ENCODE data around the gene MRPL48. TPM values are rescaled to one million over a fixed set of nuclear protein-coding genes. Genes with fewer than 3 reads are reported as not detected.

The MRPL48 gene
- total RNA-seq, 2 donors from 2014 or later: 36.4 to 55.3 TPM

GRCh38 chr11:73912026-73912425, 124.4 kb downstream of the MRPL48 start:
- H3K4me1 Mint-ChIP-seq: no peaks in the 10 kb centered on the region
- Histone ChIP-seq H3K27me3 (ENCODE audit: control insufficient read depth, insufficient read depth, low read length, poor library complexity, severe bottlenecking) (no peaks in the 10 kb centered on the region), H3K27ac (ENCODE audit: low read depth, low read length) (no peak overlapping the region), H3K36me3 (ENCODE audit: control insufficient read depth, insufficient read depth, low read length) (peaks cover 42% of the 10 kb centered on the region), H3K4me1 (ENCODE audit: control insufficient read depth, insufficient read depth, low read length) (no peaks in the 10 kb centered on the region), H3K9me3 (ENCODE audit: control insufficient read depth, low read length) (no peaks in the 10 kb centered on the region), H3K9ac (ENCODE audit: extremely low read depth, low read length, poor library complexity, severe bottlenecking) (no peak overlapping the region), H3K4me3 (ENCODE audit: low read length) (no peak overlapping the region)
- no peak overlapping the region for H3K27ac Mint-ChIP-seq
- DNase-seq: no peak
- 88 to 92% methylated on average over 2 of the region's 2 CpGs for WGBS, 2 experiments (ENCODE audit: insufficient coverage in 1 of 2, insufficient read length in 1 of 2)
- TF ChIP-seq CTCF (conservative IDR thresholded peaks at IDR 0.05): no peak
- H3K36me3 Mint-ChIP-seq (ENCODE audit: low read depth): peaks cover 36% of the 10 kb centered on the region
- no peak overlapping the region for H3K4me3 Mint-ChIP-seq
- no peaks in the 10 kb centered on the region for H3K27me3 Mint-ChIP-seq (ENCODE audit: insufficient read depth)
- H3K9me3 Mint-ChIP-seq: no peaks in the 10 kb centered on the region

GRCh38 chr11:73913472-73913871, 125.8 kb downstream of the MRPL48 start:
- H3K4me1 Mint-ChIP-seq: no peaks in the 10 kb centered on the region
- DNase-seq: no peak
- no peak overlapping the region for H3K4me3 Mint-ChIP-seq
- no peaks in the 10 kb centered on the region for H3K27me3 Mint-ChIP-seq (ENCODE audit: insufficient read depth)
- no peak overlapping the region for H3K27ac ChIP-seq (ENCODE audit: low read depth, low read length)
- H3K36me3 ChIP-seq (ENCODE audit: control insufficient read depth, insufficient read depth, low read length): peaks cover 49% of the 10 kb centered on the region
- no peak overlapping the region for H3K4me3 ChIP-seq (ENCODE audit: low read length)
- no peaks in the 10 kb centered on the region for H3K9me3 Mint-ChIP-seq
- H3K9ac ChIP-seq (ENCODE audit: extremely low read depth, low read length, poor library complexity, severe bottlenecking): no peak overlapping the region
- no peak overlapping the region for H3K27ac Mint-ChIP-seq
- H3K4me1 ChIP-seq (ENCODE audit: control insufficient read depth, insufficient read depth, low read length): no peaks in the 10 kb centered on the region
- H3K27me3 ChIP-seq (ENCODE audit: control insufficient read depth, insufficient read depth, low read length, poor library complexity, severe bottlenecking): no peaks in the 10 kb centered on the region
- H3K36me3 Mint-ChIP-seq (ENCODE audit: low read depth): peaks cover 44% of the 10 kb centered on the region
- H3K9me3 ChIP-seq (ENCODE audit: control insufficient read depth, low read length): no peaks in the 10 kb centered on the region
- TF ChIP-seq CTCF (conservative IDR thresholded peaks at IDR 0.05): no peak

GRCh38 chr11:73914284-73914683, 126.6 kb downstream of the MRPL48 start:
- H3K4me3 Mint-ChIP-seq: no peak overlapping the region
- Histone ChIP-seq H3K4me3 (ENCODE audit: low read length) (no peak overlapping the region), H3K9ac (ENCODE audit: extremely low read depth, low read length, poor library complexity, severe bottlenecking) (no peak overlapping the region), H3K27ac (ENCODE audit: low read depth, low read length) (no peak overlapping the region), H3K27me3 (ENCODE audit: control insufficient read depth, insufficient read depth, low read length, poor library complexity, severe bottlenecking) (no peaks in the 10 kb centered on the region), H3K4me1 (ENCODE audit: control insufficient read depth, insufficient read depth, low read length) (no peaks in the 10 kb centered on the region), H3K9me3 (ENCODE audit: control insufficient read depth, low read length) (no peaks in the 10 kb centered on the region), H3K36me3 (ENCODE audit: control insufficient read depth, insufficient read depth, low read length) (peaks cover 57% of the 10 kb centered on the region)
- peaks cover 47% of the 10 kb centered on the region for H3K36me3 Mint-ChIP-seq (ENCODE audit: low read depth)
- H3K4me1 Mint-ChIP-seq: no peaks in the 10 kb centered on the region
- H3K9me3 Mint-ChIP-seq: no peaks in the 10 kb centered on the region
- DNase-seq: no peak
- TF ChIP-seq CTCF (conservative IDR thresholded peaks at IDR 0.05): no peak
- H3K27me3 Mint-ChIP-seq (ENCODE audit: insufficient read depth): no peaks in the 10 kb centered on the region
- WGBS, 2 experiments (ENCODE audit: insufficient coverage in 1 of 2, insufficient read length in 1 of 2): 92 to 93% methylated on average over 3 to 4 of the region's 4 CpGs
- H3K27ac Mint-ChIP-seq: no peak overlapping the region

Other genes with a start within 250 kb of the MRPL48 start
- 10 to 100 TPM; 27.4 to 31.6 TPM for gene FAM168A, start 189.8 kb upstream of the MRPL48 start, total RNA-seq
- gene PLEKHB1, start 141.3 kb upstream of the MRPL48 start, total RNA-seq: 10 to 100 TPM; 44.6 to 81.0 TPM
- 10 to 100 TPM; 77.9 to 79.5 TPM for gene RAB6A, start 26.8 kb upstream of the MRPL48 start, total RNA-seq
- gene COA4, start 89.0 kb downstream of the MRPL48 start, total RNA-seq: 100 to 1,000 TPM in 1 of 2 donors, 10 to 100 TPM in 1; 85.7 to 151 TPM
- 10 to 100 TPM; 31.3 to 74.3 TPM for gene PAAF1, start 89.1 kb downstream of the MRPL48 start, total RNA-seq
- 1 to 10 TPM in 1 of 2 donors, under 1 TPM in 1; 0.44 to 1.2 TPM for gene DNAJB13, start 163.2 kb downstream of the MRPL48 start, total RNA-seq
- gene UCP2, start 195.0 kb downstream of the MRPL48 start, total RNA-seq: 100 to 1,000 TPM; 140 to 202 TPM
- 1 to 10 TPM; 1.9 to 3.5 TPM for gene UCP3, start 221.2 kb downstream of the MRPL48 start, total RNA-seq

Measured in endodermal cell (in vitro differentiated cells).